ENCODE results near the gene MAP1LC3B2. TPM values are rescaled to one million over a fixed set of nuclear protein-coding genes. Genes with fewer than 3 reads are reported as not detected.

MAP1LC3B2 gene
- total and polyA plus RNA-seq, 2 of the 8 experiments (the other 6 are each of a cell fraction or from before 2014, with no cell fraction given) = 0.39 to 1.5 TPM

GRCh38 chr12:116612436-116612835 is 53.3 kb downstream of the MAP1LC3B2 start:
- ChIA-PET POLR2A (ENCODE audit: partially characterized antibody) (no interaction called here), CTCF (ENCODE audit: partially characterized antibody) (interaction anchor here (0.6 to 1.7 kb wide), 8 partner anchors 10 to 543 kb away, joined by 3 to 9 read pairs (median 3); no protein-coding TSS in a partner anchor)
- FAIRE-seq (no peak), DNase-seq (ENCODE audit: low read depth in 1 of 2, low spot score in 2 of 2) (no peak)
- H3K23ac ChIP-seq (ENCODE audit: insufficient read length) = no peak overlapping the region
- H3K4me1 ChIP-seq (replicated peaks in 1 of 4; ENCODE audit: control insufficient read depth in 3 of 4, insufficient read depth in 4 of 4, low read length in 3 of 4) = peaks cover 0 to 2% (median 0%) of the 10 kb centered on the region in 4 experiments; a peak in 2 of 7 replicates
- H3K4me3 ChIP-seq (ENCODE audit: extremely low read depth in 1 of 4, insufficient read depth in 2 of 4, low read depth in 3 of 4, low read length in 4 of 4) = no peak overlapping the region
- H2BK120ac ChIP-seq (replicated peaks; ENCODE audit: low read depth, low read length) = no peak overlapping the region
- no peak overlapping the region for H3K4ac ChIP-seq (replicated peaks; ENCODE audit: insufficient read length, low read depth, low read length)
- no peak overlapping the region for H3K9ac ChIP-seq (replicated peaks in 1 of 4; ENCODE audit: extremely low read depth in 1 of 4, low read depth in 3 of 4, low read length in 3 of 4)
- H4K8ac ChIP-seq (ENCODE audit: extremely low read depth, insufficient read depth, low read length) = no peak overlapping the region
- no peak overlapping the region for H3K27ac ChIP-seq (ENCODE audit: low read depth, low read length)
- TF ChIP-seq RXRA (IDR thresholded peaks at IDR 0.05; ENCODE audit: insufficient read depth, low read depth, low read length) = no peak
- no peak for TF ChIP-seq KDM5A (IDR thresholded peaks at IDR 0.05; ENCODE audit: low read length)
- no peak for TF ChIP-seq KDM1A (IDR thresholded peaks at IDR 0.05; ENCODE audit: borderline replicate concordance, low read length)
- TF ChIP-seq CTCF (IDR thresholded peaks at IDR 0.05; ENCODE audit: control extremely low read depth in 1 of 3, insufficient read depth in 1 of 3, low read depth in 1 of 3, low read length in 3 of 3) = no peak
- no peaks in the 10 kb centered on the region for H3K36me3 ChIP-seq (ENCODE audit: control insufficient read depth in 2 of 4, insufficient read depth in 4 of 4, low read length in 3 of 4)
- H4K5ac ChIP-seq (ENCODE audit: insufficient read length, low read depth, low read length) = no peak overlapping the region
- H3K9me3 ChIP-seq (ENCODE audit: insufficient read depth in 2 of 2, low read depth in 1 of 2, low read length in 1 of 2) = 0 out of 4 replicates have a peak, but pooled peaks cover 0 to 3% of the 10 kb centered on the region in 2 experiments
- H4K91ac ChIP-seq (replicated peaks; ENCODE audit: insufficient read length, low read length) = no peak overlapping the region
- no peak overlapping the region for H2BK15ac ChIP-seq (ENCODE audit: low read length)
- no peak overlapping the region for H3K18ac ChIP-seq (ENCODE audit: extremely low read depth, low read length)
- H3K4me2 ChIP-seq (ENCODE audit: insufficient read depth in 1 of 2, low read depth in 2 of 2, low read length in 2 of 2) = no peak overlapping the region
- no peaks in the 10 kb centered on the region for H3K79me2 ChIP-seq (ENCODE audit: control insufficient read depth in 1 of 2, insufficient read depth in 2 of 2, low read length in 2 of 2)
- no peaks in the 10 kb centered on the region for H3K79me1 ChIP-seq (ENCODE audit: low read depth, low read length)
- no peak overlapping the region for H2BK5ac ChIP-seq (ENCODE audit: low read depth, low read length)
- no peak overlapping the region for H2BK20ac ChIP-seq (ENCODE audit: low read length)
- no peak overlapping the region for H2AK5ac ChIP-seq (ENCODE audit: low read depth, low read length)
- H3K23me2 ChIP-seq (ENCODE audit: low read depth, low read length) = no peaks in the 10 kb centered on the region
- no peak overlapping the region for H3K56ac ChIP-seq (replicated peaks; ENCODE audit: insufficient read length, low read depth, low read length)
- H3K14ac ChIP-seq (ENCODE audit: insufficient read length) = no peak overlapping the region
- no peaks in the 10 kb centered on the region for H3K27me3 ChIP-seq (replicated peaks in 1 of 4; ENCODE audit: control insufficient read depth in 3 of 4, extremely low read depth in 1 of 4, insufficient read depth in 3 of 4, low read length in 3 of 4)
- no peak overlapping the region for H2AFZ ChIP-seq (ENCODE audit: low read length)
- WGBS, 2 experiments (ENCODE audit: extremely low coverage in 1 of 2, insufficient coverage in 1 of 2, insufficient read length in 1 of 2, insufficient replicate concordance in 2 of 2, low coverage in 1 of 2, low lambda C conversion rate in 2 of 2, missing lambda C conversion rate in 1 of 2) = 72% methylated on average over 6 of the region's 6 CpGs; no CpG with 5 or more reads in 1 of the 2 experiments
- no peaks in the 10 kb centered on the region for H4K20me1 ChIP-seq (replicated peaks in 1 of 2; ENCODE audit: control insufficient read depth in 1 of 2, insufficient read depth in 2 of 2, low read length in 2 of 2)
- H2BK12ac ChIP-seq (ENCODE audit: low read depth, low read length) = no peak overlapping the region

All from H1 (cell line).